Liver (tissue), 9 donors: Measurements from ENCODE around the gene TBC1D10B. TPM values are rescaled to one million over a fixed set of nuclear protein-coding genes. Genes with fewer than 3 reads are reported as not detected.
A peak's percentile ranks its signal among the peaks of the same experiment; 100 is the strongest.

Experiments used
- DNase-seq: peaks from one replicate; pipeline ENCODE4 v3.0.0-alpha.2; 2017; ENCODE audit warnings: low spot score
- H3K27ac ChIP-seq, 2 donors: one replicate each; pipeline ENCODE4 v1.7.0; 2013; ENCODE audit warnings: inconsistent platforms in 2 of 2, low read length in 2 of 2, control low read depth in 1 of 2, low read depth in 1 of 2, mild to moderate bottlenecking in 1 of 2
- H3K27me3 ChIP-seq, 4 donors: one replicate each; pipeline versions ENCODE4 v1.6.1 to v1.7.0; 2013; ENCODE audit warnings: low read length in 3 of 4, inconsistent platforms in 1 of 4, mild to moderate bottlenecking in 1 of 4, moderate library complexity in 1 of 4; ENCODE audit not compliant: control insufficient read depth in 4 of 4, insufficient read depth in 4 of 4
- H3K36me3 ChIP-seq, 4 donors: one replicate each; pipeline versions ENCODE4 v1.6.1 to v1.7.0; 2013; ENCODE audit warnings: low read length in 3 of 4, mild to moderate bottlenecking in 3 of 4, low read depth in 1 of 4, moderate library complexity in 1 of 4; ENCODE audit not compliant: control insufficient read depth in 4 of 4, insufficient read depth in 3 of 4
- H3K4me1 ChIP-seq, 4 donors: one replicate each; pipeline versions ENCODE4 v1.6.1 to v1.7.0; 2013; ENCODE audit warnings: low read length in 3 of 4, mild to moderate bottlenecking in 3 of 4, moderate library complexity in 1 of 4; ENCODE audit not compliant: control insufficient read depth in 4 of 4, insufficient read depth in 4 of 4
- H3K4me3 ChIP-seq, 3 donors: one replicate each; pipeline versions ENCODE4 v1.6.1 to v1.7.0; 2013; ENCODE audit warnings: low read length in 3 of 3, control low read depth in 1 of 3, low read depth in 1 of 3, mild to moderate bottlenecking in 1 of 3
- H3K9ac ChIP-seq, 2 donors: one replicate each; pipeline ENCODE4 v1.7.0; 2013; ENCODE audit warnings: low read length in 2 of 2, mild to moderate bottlenecking in 2 of 2, moderate library complexity in 2 of 2, control low read depth in 1 of 2, low read depth in 1 of 2
- H3K9me3 ChIP-seq, 4 donors: one replicate each; pipeline versions ENCODE4 v1.6.1 to v1.7.0; 2013; ENCODE audit warnings: low read length in 3 of 4; ENCODE audit not compliant: control insufficient read depth in 4 of 4
- ATF3 ChIP-seq: IDR thresholded peaks from 2 replicates; pipeline ENCODE4 v1.6.1; 2016; ENCODE audit warnings: antibody characterized with exemption
- CTCF ChIP-seq: fragments of 150-350 bp; IDR thresholded peaks from 2 replicates; pipeline ENCODE4 v1.5.1; 2017; ENCODE audit warnings: improper control_type of control experiment, low read depth, low read length; ENCODE audit not compliant: missing input control
- EGR1 ChIP-seq, 2 donors: IDR thresholded peaks; 2 replicates each; pipeline ENCODE4 v1.6.1; 2016 to 2018; ENCODE audit warnings: antibody characterized with exemption in 2 of 2, low read depth in 2 of 2
- FOXA1 ChIP-seq: IDR thresholded peaks from 2 replicates; pipeline ENCODE4 v1.6.1; 2016; ENCODE audit warnings: antibody characterized with exemption
- GABPA ChIP-seq, 2 donors: IDR thresholded peaks in 1 of 2; conservative IDR thresholded peaks in 1 of 2; 2 replicates each; pipeline ENCODE4 v1.6.1; 2016; ENCODE audit warnings: antibody characterized with exemption in 2 of 2, mild to moderate bottlenecking in 1 of 2, moderate library complexity in 1 of 2
- HNF4G ChIP-seq: IDR thresholded peaks from 2 replicates; pipeline ENCODE4 v1.6.1; 2016; ENCODE audit warnings: antibody characterized with exemption
- JUND ChIP-seq, 2 donors: IDR thresholded peaks; 2 replicates each; pipeline ENCODE4 v1.6.1; 2016; ENCODE audit warnings: antibody characterized with exemption in 2 of 2
- NR2F2 ChIP-seq: IDR thresholded peaks from 2 replicates; pipeline ENCODE4 v1.6.1; 2016; ENCODE audit warnings: antibody characterized with exemption
- RAD21 ChIP-seq, 2 donors: IDR thresholded peaks; 2 replicates each; pipeline ENCODE4 v1.6.1; 2016; ENCODE audit warnings: antibody characterized with exemption in 2 of 2, mild to moderate bottlenecking in 2 of 2
- SP1 ChIP-seq: IDR thresholded peaks from 2 replicates; pipeline ENCODE4 v1.6.1; 2018; ENCODE audit warnings: antibody characterized with exemption, mild to moderate bottlenecking
- YY1 ChIP-seq: IDR thresholded peaks from 2 replicates; pipeline ENCODE4 v1.6.1; 2016; ENCODE audit warnings: antibody characterized with exemption, mild to moderate bottlenecking
- ZBTB33 ChIP-seq: IDR thresholded peaks from 2 replicates; pipeline ENCODE4 v1.6.1; 2016; ENCODE audit warnings: antibody characterized with exemption
- WGBS: extraction: QIAGEN DNeasy Blood & Tissue Kit; methylation state at CpG from one replicate; pipeline ENCODE4 v1.1.7; 2013; 5-methylcytosine and 5-hydroxymethylcytosine counted together
- polyA plus RNA-seq, 2 donors: library from polyadenylated mRNA; stranded (reverse) in 1 of 2; unstranded in 1 of 2; fragments of 200-250 nt in 1 of 2; fragments of >200 nt in 1 of 2; fragmentation: Nextera tagmentation in 1 of 2; extraction: Ambion mirVana in 1 of 2; gene quantifications; one replicate each; pipeline versions ENCODE4 v1.2.1 to v1.2.3, GENCODE V29; 2013 to 2015
- total RNA-seq, 2 donors: library from RNA; depleted of rRNA; stranded (reverse); fragments of >200 nt; gene quantifications; one replicate each; pipeline ENCODE4 v1.2.3, GENCODE V29; 2014
- donor health status: healthy.
- donor health status: healthy.
- donor health status: healthy.
- donor health status: healthy.
- donor health status: healthy.

The TBC1D10B gene
- total and polyA plus RNA-seq, 4 donors: 3.6 to 16.5 (median 12.6) TPM

GRCh38 chr16:30395155-30395991 is 25.1 kb upstream of the TBC1D10B start, which contains the start of gene ZNF48:
Gene ZNF48 (plus strand): TSS chr16:30395420. CDS start chr16:30395795, 375 bp downstream.
- peak within 1 kb of the TSS; percentile 75 to 78 for H3K27ac ChIP-seq
- H3K36me3 ChIP-seq: peaks cover 0 to 3% (median 1%) of the 10 kb centered on the region in 4 donors
- under 1% methylated on average over 103 of the region's 103 CpGs for WGBS
- H3K27me3 ChIP-seq: no peaks in the 10 kb centered on the region
- TF ChIP-seq RAD21 (IDR thresholded peaks at IDR 0.05) (peak; percentile 14 to 43), FOXA1 (no peak), EGR1 (IDR thresholded peaks at IDR 0.05; ENCODE audit: low read depth in 2 of 2) (peak; percentile 37 to 58), CTCF (peak; percentile 33), JUND (IDR thresholded peaks at IDR 0.05) (no peak), SP1 (peak; percentile 36), YY1 (peak; percentile 17), GABPA (IDR thresholded peaks at IDR 0.05 in 1 of 2, conservative IDR thresholded peaks at IDR 0.05 in 1 of 2) (peak in 1 of 2 donors; percentile 81), HNF4G (no peak), ATF3 (no peak)
- H3K4me1 ChIP-seq: peaks cover 2 to 22% (median 14%) of the 10 kb centered on the region in 4 donors
- peak; percentile 74 for DNase-seq
- no peaks in the 10 kb centered on the region for H3K9me3 ChIP-seq
- peak within 1 kb of the TSS; percentile 76 to 96 (median 88) for H3K4me3 ChIP-seq
- peak within 1 kb of the TSS; percentile 16 to 18 for H3K9ac ChIP-seq

- peaks cover 2 to 17% (median 11%) of the 10 kb centered on the region in 4 donors for H3K4me1 ChIP-seq
- H3K36me3 ChIP-seq: peaks cover 0 to 3% (median 1%) of the 10 kb centered on the region in 4 donors
- H3K9ac ChIP-seq: peak overlapping the region in 1 of 2 donors; percentile 16
- H3K9me3 ChIP-seq: no peaks in the 10 kb centered on the region
- no peaks in the 10 kb centered on the region for H3K27me3 ChIP-seq
- TF ChIP-seq JUND (IDR thresholded peaks at IDR 0.05): no peak
- no peak for TF ChIP-seq ATF3
- no peak for TF ChIP-seq SP1
- TF ChIP-seq ZBTB33: no peak
- TF ChIP-seq GABPA (IDR thresholded peaks at IDR 0.05 in 1 of 2, conservative IDR thresholded peaks at IDR 0.05 in 1 of 2): no peak
- TF ChIP-seq HNF4G: no peak
- TF ChIP-seq NR2F2: no peak
- H3K4me3 ChIP-seq: peak overlapping the region; percentile 54 to 96 (median 55)
- H3K27ac ChIP-seq: peak overlapping the region; percentile 51 to 78
- WGBS: 16% methylated on average over 31 of the region's 31 CpGs
- no peak for DNase-seq
Measured at GRCh38 chr16:30394592-30395154, 24.4 kb upstream of the TBC1D10B start.
